ENCODE results near the gene METTL4. TPM values are rescaled to one million over a fixed set of nuclear protein-coding genes. Genes with fewer than 3 reads are reported as not detected.

METTL4 gene
- total RNA-seq, 1 experiment from 2014 or later = 20.1 TPM

- ChIA-PET CTCF (no interaction called here), POLR2A (no interaction called here)
- Mint-ChIP-seq H3K4me1 (ENCODE audit: low read depth, unreplicated experiment) (no peaks in the 10 kb centered on the region), H3K9me3 (ENCODE audit: unreplicated experiment) (no peaks in the 10 kb centered on the region), H3K36me3 (ENCODE audit: insufficient read depth, unreplicated experiment) (no peaks in the 10 kb centered on the region), H3K4me3 (ENCODE audit: unreplicated experiment) (no peak overlapping the region), H3K27me3 (ENCODE audit: insufficient read depth, unreplicated experiment) (peaks cover 13% of the 10 kb centered on the region), H3K27ac (ENCODE audit: unreplicated experiment) (no peak overlapping the region)
- intact Hi-C loops (cut with micrococcal nuclease; ENCODE audit: unreplicated experiment) = no loop called here
- TF ChIP-seq CTCF (IDR thresholded peaks at IDR 0.05; ENCODE audit: insufficient read depth in 1 of 2, low read depth in 1 of 2, low read length in 1 of 2, severe bottlenecking in 1 of 2, unreplicated experiment in 1 of 2) = no peak
- BruUV-seq (replicated peaks) = no TSS peak
- no peak for DNase-seq
- Histone ChIP-seq H3K27me3 (replicated peaks; ENCODE audit: control insufficient read depth, insufficient read depth, low read length) (no peaks in the 10 kb centered on the region), H3K4me3 (ENCODE audit: low read depth, low read length) (no peak overlapping the region), H3K9me3 (no peaks in the 10 kb centered on the region), H3K36me3 (ENCODE audit: control insufficient read depth, insufficient read depth, low read length) (no peaks in the 10 kb centered on the region), H3K4me1 (no peaks in the 10 kb centered on the region)
Measured at GRCh38 chr18:2494921-2495320, 76.4 kb downstream of the METTL4 start.

Other genes starting within 250 kb of the METTL4 start
- 51.7 and 52.6 TPM in 2 replicates for gene NDC80, start 52 bp upstream of the METTL4 start, total RNA-seq (2022)
- gene SMCHD1, start 84.2 kb upstream of the METTL4 start, total RNA-seq (2022) = 56.6 and 57.4 TPM in 2 replicates

Measured in Caco-2 (cell line).